ENCODE results near the gene ATP2B2. TPM values are rescaled to one million over a fixed set of nuclear protein-coding genes. Genes with fewer than 3 reads are reported as not detected.
A peak's percentile ranks its signal among the peaks of the same experiment; 100 is the strongest.

Gene ATP2B2
- total RNA-seq, 1 experiment from 2014 or later = 0.21 TPM

DNA sequence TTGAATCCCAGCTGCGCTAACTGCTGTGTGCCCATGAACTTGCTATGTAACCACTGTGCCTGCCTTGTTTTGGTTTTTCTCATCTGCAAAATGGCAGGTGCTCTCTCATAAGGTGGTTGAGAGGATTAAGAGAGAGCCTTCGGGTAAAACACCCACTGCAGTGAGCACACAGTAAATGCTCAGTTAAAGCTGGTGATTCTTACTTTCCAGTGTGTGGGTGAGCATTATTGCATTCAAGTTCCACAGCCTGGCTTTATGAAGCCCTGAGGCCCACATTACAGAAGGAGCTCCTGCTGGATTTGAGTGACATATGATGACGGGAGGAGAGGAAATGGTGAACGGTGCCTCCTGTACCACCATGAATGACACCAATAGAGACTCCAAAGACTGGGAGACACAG is 101.0 kb downstream of the ATP2B2 start:
- DNase-seq = no peak
- H3K27me3 ChIP-seq (ENCODE audit: control insufficient read depth, insufficient read depth, low read length) = no peaks in the 10 kb centered on the region
- H3K36me3 ChIP-seq (replicated peaks; ENCODE audit: control insufficient read depth, insufficient read depth, low read length) = no peaks in the 10 kb centered on the region
- no peak overlapping the region for H3K4me3 ChIP-seq (ENCODE audit: insufficient read depth, low read depth, low read length)

- H3K4me3 ChIP-seq (ENCODE audit: insufficient read depth, low read depth, low read length) = no peak overlapping the region
- H3K27me3 ChIP-seq (ENCODE audit: control insufficient read depth, insufficient read depth, low read length) = no peaks in the 10 kb centered on the region
- no peak for DNase-seq
- H3K36me3 ChIP-seq (replicated peaks; ENCODE audit: control insufficient read depth, insufficient read depth, low read length) = no peaks in the 10 kb centered on the region
Observed at GRCh38 chr3:10401990-10402761, 103.2 kb downstream of the ATP2B2 start.

DNA sequence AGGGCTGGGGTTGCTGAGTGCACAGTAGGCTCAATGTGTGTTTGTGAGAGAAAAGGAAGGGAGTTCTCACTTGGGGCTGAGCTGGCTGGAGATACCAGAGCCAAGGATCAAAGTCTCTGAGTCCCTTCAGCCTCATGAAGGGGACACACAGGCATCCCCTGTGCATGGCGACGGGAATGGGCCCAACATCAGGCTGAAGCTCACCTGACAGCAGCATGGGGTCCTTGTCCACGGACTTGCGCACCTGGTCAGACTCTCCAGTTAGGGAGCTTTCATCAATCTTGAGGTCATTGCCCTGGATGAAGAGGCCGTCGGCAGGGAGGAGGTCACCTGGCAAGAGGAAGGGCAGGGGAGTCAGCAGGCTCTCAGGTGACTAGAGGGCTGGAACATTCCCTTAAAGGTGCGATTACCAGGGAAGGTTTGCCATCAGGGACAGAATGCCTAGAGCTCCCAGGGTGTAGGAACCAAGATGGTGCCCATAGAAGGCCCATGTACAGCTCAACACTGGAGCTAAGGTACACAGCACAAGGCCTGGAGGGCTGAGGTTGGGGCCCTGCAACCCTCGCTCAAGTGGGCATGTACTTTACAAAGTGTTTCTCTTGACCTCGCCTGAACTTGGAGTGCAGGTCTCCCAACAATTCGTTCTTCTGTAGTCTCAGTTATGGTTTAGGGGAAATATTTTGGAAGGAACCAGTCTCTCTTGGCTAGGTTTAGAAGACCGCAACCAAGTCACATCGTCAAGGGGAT is 104.5 kb downstream of the ATP2B2 start:
- no peaks in the 10 kb centered on the region for H3K27me3 ChIP-seq (ENCODE audit: control insufficient read depth, insufficient read depth, low read length)
- DNase-seq = no peak
- H3K4me3 ChIP-seq (ENCODE audit: insufficient read depth, low read depth, low read length) = no peak overlapping the region
- no peaks in the 10 kb centered on the region for H3K36me3 ChIP-seq (replicated peaks; ENCODE audit: control insufficient read depth, insufficient read depth, low read length)

GRCh38 chr3:10400050-10400748 is 105.2 kb downstream of the ATP2B2 start:
- no peaks in the 10 kb centered on the region for H3K36me3 ChIP-seq (replicated peaks; ENCODE audit: control insufficient read depth, insufficient read depth, low read length)
- H3K4me3 ChIP-seq (ENCODE audit: insufficient read depth, low read depth, low read length) = no peak overlapping the region
- DNase-seq = peak; percentile 64
- H3K27me3 ChIP-seq (ENCODE audit: control insufficient read depth, insufficient read depth, low read length) = no peaks in the 10 kb centered on the region

DNA sequence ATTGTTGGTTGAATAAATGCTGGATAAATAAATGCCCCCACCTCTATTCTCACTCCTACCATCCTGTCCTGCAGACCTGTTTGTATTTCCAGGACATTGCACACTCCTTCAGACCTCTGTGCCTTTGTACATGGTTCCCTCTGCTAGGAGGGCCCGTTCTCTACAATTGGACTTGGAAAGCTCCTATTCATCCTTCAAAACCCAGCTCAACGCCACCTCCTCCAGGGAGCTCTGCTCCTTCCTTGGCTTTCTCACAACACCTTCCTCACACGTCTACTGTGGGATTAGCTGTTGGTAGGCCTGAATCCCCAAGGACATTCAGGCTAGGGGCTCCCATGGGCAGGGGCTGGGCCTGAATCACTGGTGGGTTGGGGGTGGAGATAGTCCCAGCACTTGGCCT is 105.8 kb downstream of the ATP2B2 start:
- Histone ChIP-seq H3K4me3 (ENCODE audit: insufficient read depth, low read depth, low read length) (no peak overlapping the region), H3K27me3 (ENCODE audit: control insufficient read depth, insufficient read depth, low read length) (no peaks in the 10 kb centered on the region), H3K36me3 (replicated peaks; ENCODE audit: control insufficient read depth, insufficient read depth, low read length) (no peaks in the 10 kb centered on the region)
- DNase-seq = no peak

- H3K36me3 ChIP-seq (replicated peaks; ENCODE audit: control insufficient read depth, insufficient read depth, low read length) = no peaks in the 10 kb centered on the region
- DNase-seq = no peak
- no peak overlapping the region for H3K4me3 ChIP-seq (ENCODE audit: insufficient read depth, low read depth, low read length)
- H3K27me3 ChIP-seq (ENCODE audit: control insufficient read depth, insufficient read depth, low read length) = no peaks in the 10 kb centered on the region
Observed at GRCh38 chr3:10398341-10398740, 107.0 kb downstream of the ATP2B2 start.

DNA sequence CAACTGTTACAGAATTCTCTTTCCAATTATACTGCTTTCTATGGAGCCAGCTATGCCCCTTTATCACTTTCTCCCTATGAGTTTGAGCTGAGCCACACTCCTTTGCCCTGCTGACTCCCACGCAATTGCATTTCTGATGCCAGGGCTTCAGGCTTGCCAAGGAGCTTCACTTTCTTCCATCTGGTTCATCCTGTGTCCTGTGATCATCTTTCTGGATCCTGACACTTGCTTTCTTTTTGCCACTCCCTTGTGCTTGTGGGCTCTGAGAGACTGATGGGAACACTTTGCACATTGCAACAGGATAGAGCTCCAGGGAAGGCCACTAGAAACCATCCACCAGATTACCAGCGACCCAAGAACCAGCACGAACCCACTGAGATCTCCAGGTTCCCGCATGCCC is 107.5 kb downstream of the ATP2B2 start:
- DNase-seq = no peak

DNA sequence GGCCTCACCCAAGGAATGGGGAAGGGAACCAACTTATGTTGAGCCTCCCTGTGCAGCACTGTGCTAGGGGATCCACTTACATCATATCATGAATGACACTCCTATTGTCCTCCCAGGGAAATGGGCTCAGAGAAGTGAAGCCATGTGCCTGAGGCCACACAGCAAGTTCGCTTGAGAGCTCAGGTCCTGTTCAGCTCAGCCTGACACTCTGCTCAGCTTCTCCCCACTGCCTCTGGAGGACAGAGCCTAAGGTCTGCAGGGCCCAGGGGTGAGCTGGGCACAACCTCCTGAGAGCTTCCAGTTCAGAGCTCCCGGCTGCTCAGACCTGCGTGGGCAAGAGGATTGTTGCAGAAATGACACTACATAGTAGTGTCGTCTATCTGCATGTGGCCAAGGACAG is 108.5 kb downstream of the ATP2B2 start:
- no peaks in the 10 kb centered on the region for H3K36me3 ChIP-seq (replicated peaks; ENCODE audit: control insufficient read depth, insufficient read depth, low read length)
- no peak overlapping the region for H3K4me3 ChIP-seq (ENCODE audit: insufficient read depth, low read depth, low read length)
- no peak for DNase-seq
- no peaks in the 10 kb centered on the region for H3K27me3 ChIP-seq (ENCODE audit: control insufficient read depth, insufficient read depth, low read length)

More for the DNA sequence above, 107.5 kb downstream of the ATP2B2 start:
- Histone ChIP-seq H3K36me3 (replicated peaks; ENCODE audit: control insufficient read depth, insufficient read depth, low read length) (no peaks in the 10 kb centered on the region), H3K27me3 (ENCODE audit: control insufficient read depth, insufficient read depth, low read length) (no peaks in the 10 kb centered on the region), H3K4me3 (ENCODE audit: insufficient read depth, low read depth, low read length) (no peak overlapping the region)

DNA sequence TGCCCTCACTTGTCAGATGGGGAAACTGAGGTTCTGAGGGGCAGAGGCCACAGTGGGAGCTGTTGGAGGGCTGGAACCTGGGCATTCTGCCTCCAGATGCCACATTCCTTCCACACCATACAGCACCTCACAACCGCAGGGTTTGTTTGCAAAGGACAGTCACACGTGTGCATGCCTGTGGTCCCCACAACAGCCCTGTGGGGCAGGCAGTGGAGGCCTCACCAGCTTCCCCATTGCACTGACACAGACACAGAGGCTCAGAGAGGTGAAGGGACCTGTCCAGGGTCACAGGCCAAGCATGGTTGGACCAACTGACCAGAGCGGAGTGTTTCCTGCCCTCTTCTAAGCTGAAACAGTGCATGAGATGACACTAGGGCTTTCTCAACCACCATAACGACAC is 109.3 kb downstream of the ATP2B2 start:
- H3K36me3 ChIP-seq (replicated peaks; ENCODE audit: control insufficient read depth, insufficient read depth, low read length) = no peaks in the 10 kb centered on the region
- H3K27me3 ChIP-seq (ENCODE audit: control insufficient read depth, insufficient read depth, low read length) = no peaks in the 10 kb centered on the region
- no peak for DNase-seq
- no peak overlapping the region for H3K4me3 ChIP-seq (ENCODE audit: insufficient read depth, low read depth, low read length)

DNA sequence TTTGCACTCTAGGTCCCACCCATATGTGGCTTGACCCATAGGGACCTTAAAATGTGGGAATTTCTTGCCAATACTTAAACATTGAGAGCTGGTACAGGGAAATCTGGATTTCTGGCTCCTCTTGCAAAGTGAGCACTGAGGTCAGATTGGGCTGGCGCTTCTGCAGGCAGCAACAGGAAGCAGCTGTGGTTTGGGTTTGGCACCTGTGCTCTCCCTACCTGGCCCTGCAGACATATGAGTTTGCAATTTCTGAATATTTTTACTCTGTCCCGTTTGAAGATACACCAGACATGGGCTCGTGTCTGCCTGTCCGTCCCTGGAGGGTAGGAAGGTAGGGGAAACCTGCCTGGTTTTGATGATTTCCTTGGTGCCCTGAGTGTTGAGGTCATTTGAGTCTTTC is 109.7 kb downstream of the ATP2B2 start:
- Histone ChIP-seq H3K4me3 (ENCODE audit: insufficient read depth, low read depth, low read length) (no peak overlapping the region), H3K36me3 (replicated peaks; ENCODE audit: control insufficient read depth, insufficient read depth, low read length) (no peaks in the 10 kb centered on the region), H3K27me3 (ENCODE audit: control insufficient read depth, insufficient read depth, low read length) (no peaks in the 10 kb centered on the region)
- no peak for DNase-seq

- peak; percentile 66 for DNase-seq
- no peaks in the 10 kb centered on the region for H3K27me3 ChIP-seq (ENCODE audit: control insufficient read depth, insufficient read depth, low read length)
- no peak overlapping the region for H3K4me3 ChIP-seq (ENCODE audit: insufficient read depth, low read depth, low read length)
- no peaks in the 10 kb centered on the region for H3K36me3 ChIP-seq (replicated peaks; ENCODE audit: control insufficient read depth, insufficient read depth, low read length)
Observed at GRCh38 chr3:10395196-10395595, 110.2 kb downstream of the ATP2B2 start.

DNA sequence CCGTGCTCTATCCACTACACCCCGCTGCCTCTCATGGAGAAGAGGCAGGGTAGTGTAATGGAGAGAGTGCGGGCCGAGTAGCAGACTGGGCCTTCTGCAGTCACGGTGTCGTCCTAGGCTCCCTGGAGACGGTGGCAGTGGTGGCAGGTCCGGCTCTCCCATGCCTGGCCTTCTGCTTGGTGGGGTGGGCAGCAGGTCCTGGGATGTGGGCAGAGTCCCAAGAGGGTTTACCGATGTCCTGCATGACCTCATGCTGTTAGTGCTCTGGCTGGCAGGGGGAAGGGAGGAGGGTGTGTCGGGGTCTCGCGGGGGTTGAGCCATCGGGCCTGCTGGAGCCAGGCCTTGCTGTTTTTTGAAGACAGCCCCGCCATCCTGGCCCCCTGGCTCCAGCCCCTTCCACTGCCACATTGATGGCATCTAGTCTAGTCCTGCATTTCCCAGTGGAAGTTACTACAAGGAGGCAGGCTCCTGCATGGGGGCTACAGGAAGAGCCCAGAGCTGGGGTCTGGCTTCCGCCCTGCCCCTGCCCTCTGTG is 110.8 kb downstream of the ATP2B2 start:
- H3K27me3 ChIP-seq (ENCODE audit: control insufficient read depth, insufficient read depth, low read length) = no peaks in the 10 kb centered on the region
- no peak for DNase-seq
- H3K36me3 ChIP-seq (replicated peaks; ENCODE audit: control insufficient read depth, insufficient read depth, low read length) = no peaks in the 10 kb centered on the region
- no peak overlapping the region for H3K4me3 ChIP-seq (ENCODE audit: insufficient read depth, low read depth, low read length)

GRCh38 chr3:10393514-10393913 is 111.9 kb downstream of the ATP2B2 start:
- H3K4me3 ChIP-seq (ENCODE audit: insufficient read depth, low read depth, low read length) = no peak overlapping the region
- DNase-seq = no peak
- no peaks in the 10 kb centered on the region for H3K27me3 ChIP-seq (ENCODE audit: control insufficient read depth, insufficient read depth, low read length)
- no peaks in the 10 kb centered on the region for H3K36me3 ChIP-seq (replicated peaks; ENCODE audit: control insufficient read depth, insufficient read depth, low read length)

DNA sequence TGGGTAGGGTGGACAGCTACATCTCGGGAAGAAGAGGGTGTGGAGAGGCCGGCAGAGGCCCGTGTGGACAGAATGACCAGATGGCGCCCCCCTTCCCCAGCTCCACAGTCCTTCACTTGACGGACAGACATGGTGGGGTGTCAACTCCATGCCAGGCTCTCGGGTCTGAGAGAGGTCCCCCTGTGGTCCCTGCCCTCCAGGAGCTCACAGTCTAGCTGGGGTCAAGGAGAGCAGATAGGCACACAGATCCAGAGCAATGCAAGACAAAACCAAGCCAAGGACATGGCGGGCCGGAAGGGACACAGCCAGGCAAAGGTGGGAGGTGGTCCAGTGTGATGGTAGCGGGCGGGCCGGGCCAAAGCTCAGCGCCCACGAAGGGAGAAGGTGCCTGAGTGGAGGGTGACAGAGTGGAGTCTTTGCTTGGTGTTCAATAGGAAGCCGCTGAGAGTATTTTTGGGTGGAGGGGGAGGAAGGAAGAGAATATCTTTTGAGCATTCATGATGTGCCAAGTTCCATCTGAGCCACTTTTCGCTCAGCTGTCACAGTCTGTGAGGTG is 112.4 kb downstream of the ATP2B2 start:
- H3K36me3 ChIP-seq (replicated peaks; ENCODE audit: control insufficient read depth, insufficient read depth, low read length) = no peaks in the 10 kb centered on the region
- DNase-seq = no peak
- H3K4me3 ChIP-seq (ENCODE audit: insufficient read depth, low read depth, low read length) = no peak overlapping the region
- H3K27me3 ChIP-seq (ENCODE audit: control insufficient read depth, insufficient read depth, low read length) = no peaks in the 10 kb centered on the region

Measured in H7 (cell line).